ENCODE results near the gene SRPK2.

The SRPK2 gene

DNA sequence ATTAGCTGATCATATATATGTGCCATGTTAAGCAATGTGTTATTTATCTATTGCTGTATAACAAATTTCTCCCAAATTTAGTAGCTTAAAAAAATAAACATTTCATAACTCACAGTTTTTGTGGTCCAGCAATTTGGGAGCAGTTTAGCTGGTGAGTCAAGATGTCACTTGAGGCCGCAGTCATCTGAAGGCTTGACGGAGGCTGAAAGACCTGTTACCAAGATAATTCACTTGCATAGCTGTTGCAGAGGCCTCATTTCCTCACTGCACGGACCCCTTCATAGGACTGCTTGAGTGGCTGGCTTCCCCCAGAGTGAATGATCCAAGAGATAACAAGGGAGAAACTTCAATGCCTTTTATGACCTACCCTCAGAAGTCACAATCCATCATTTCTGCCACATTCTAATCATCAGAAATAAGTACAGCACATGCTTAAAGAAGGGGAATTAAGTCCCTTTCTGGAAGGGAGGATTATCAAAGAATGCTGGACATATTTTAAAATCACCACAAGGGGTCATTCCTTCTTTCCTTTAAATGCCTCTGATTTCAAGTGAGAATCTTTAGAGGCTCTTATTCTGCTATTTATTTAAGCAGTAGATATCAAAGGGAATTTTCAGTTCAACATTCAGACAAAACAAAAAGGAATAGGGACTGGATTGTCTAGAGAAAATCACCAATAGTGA is 10.5 kb upstream of the SRPK2 start:
- H3K9ac ChIP-seq = no peak overlapping the region
- H4K20me1 ChIP-seq (ENCODE audit: insufficient read depth) = no peaks in the 10 kb centered on the region
- no peaks in the 10 kb centered on the region for H3K79me2 ChIP-seq (ENCODE audit: insufficient read depth, low read depth)
- peaks cover 11% of the 10 kb centered on the region for H3K4me1 ChIP-seq (ENCODE audit: low read depth, poor library complexity, severe bottlenecking)
- no peaks in the 10 kb centered on the region for H3K27me3 ChIP-seq (ENCODE audit: insufficient read depth, low read depth)
- H3K36me3 ChIP-seq (ENCODE audit: insufficient read depth) = no peaks in the 10 kb centered on the region
- H3K27ac ChIP-seq = no peak overlapping the region
- TF ChIP-seq CTCF (conservative IDR thresholded peaks at IDR 0.05; ENCODE audit: low read depth, low read length) = no peak
- no peak overlapping the region for H2AFZ ChIP-seq (ENCODE audit: low read depth)
- no peak overlapping the region for H3K4me2 ChIP-seq
- H3K4me3 ChIP-seq (IDR thresholded peaks at IDR 0.05; ENCODE audit: insufficient read depth, low read depth, low read length) = no peak overlapping the region

DNA sequence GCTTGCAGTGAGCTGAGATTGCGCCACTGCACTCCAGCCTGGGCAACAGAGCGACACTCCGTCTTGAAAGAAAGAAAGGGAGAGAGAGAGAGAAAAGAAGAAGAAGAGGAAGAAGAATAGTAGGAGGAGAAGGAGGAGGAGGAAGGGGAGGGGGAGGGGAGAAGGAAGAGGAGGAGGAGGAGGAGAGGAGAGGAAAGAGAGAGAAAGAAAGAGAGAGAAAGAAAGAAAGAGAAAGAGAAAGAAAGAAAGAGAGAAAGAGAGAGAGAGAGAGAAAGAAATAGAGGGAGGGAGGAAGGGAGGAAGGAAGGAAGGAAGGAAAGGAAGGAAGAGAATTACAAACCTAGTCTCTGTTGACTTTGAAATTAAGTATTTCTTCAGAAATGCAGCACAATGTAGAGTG is 7.8 kb upstream of the SRPK2 start:
- Histone ChIP-seq H3K4me2 (no peak overlapping the region), H3K79me2 (ENCODE audit: insufficient read depth, low read depth) (no peaks in the 10 kb centered on the region), H3K27me3 (ENCODE audit: insufficient read depth, low read depth) (no peaks in the 10 kb centered on the region), H4K20me1 (ENCODE audit: insufficient read depth) (no peaks in the 10 kb centered on the region), H2AFZ (ENCODE audit: low read depth) (no peak overlapping the region), H3K4me3 (IDR thresholded peaks at IDR 0.05; ENCODE audit: insufficient read depth, low read depth, low read length) (no peak overlapping the region), H3K27ac (no peak overlapping the region), H3K36me3 (ENCODE audit: insufficient read depth) (no peaks in the 10 kb centered on the region), H3K4me1 (ENCODE audit: low read depth, poor library complexity, severe bottlenecking) (no peaks in the 10 kb centered on the region), H3K9ac (no peak overlapping the region)
- TF ChIP-seq CTCF (conservative IDR thresholded peaks at IDR 0.05; ENCODE audit: low read depth, low read length) = no peak

GRCh38 chr7:105391429-105391828 is 2.7 kb upstream of the SRPK2 start:
- no peaks in the 10 kb centered on the region for H3K36me3 ChIP-seq (ENCODE audit: insufficient read depth)
- peaks cover 15% of the 10 kb centered on the region for H3K79me2 ChIP-seq (ENCODE audit: insufficient read depth, low read depth)
- no peaks in the 10 kb centered on the region for H4K20me1 ChIP-seq (ENCODE audit: insufficient read depth)
- H3K27ac ChIP-seq = no peak overlapping the region
- no peaks in the 10 kb centered on the region for H3K27me3 ChIP-seq (ENCODE audit: insufficient read depth, low read depth)
- H3K4me1 ChIP-seq (ENCODE audit: low read depth, poor library complexity, severe bottlenecking) = peaks cover 16% of the 10 kb centered on the region
- TF ChIP-seq CTCF (conservative IDR thresholded peaks at IDR 0.05; ENCODE audit: low read depth, low read length) = no peak
- H3K4me3 ChIP-seq (IDR thresholded peaks at IDR 0.05; ENCODE audit: insufficient read depth, low read depth, low read length) = no peak overlapping the region
- no peak overlapping the region for H2AFZ ChIP-seq (ENCODE audit: low read depth)
- H3K9ac ChIP-seq = no peak overlapping the region
- no peak overlapping the region for H3K4me2 ChIP-seq

DNA sequence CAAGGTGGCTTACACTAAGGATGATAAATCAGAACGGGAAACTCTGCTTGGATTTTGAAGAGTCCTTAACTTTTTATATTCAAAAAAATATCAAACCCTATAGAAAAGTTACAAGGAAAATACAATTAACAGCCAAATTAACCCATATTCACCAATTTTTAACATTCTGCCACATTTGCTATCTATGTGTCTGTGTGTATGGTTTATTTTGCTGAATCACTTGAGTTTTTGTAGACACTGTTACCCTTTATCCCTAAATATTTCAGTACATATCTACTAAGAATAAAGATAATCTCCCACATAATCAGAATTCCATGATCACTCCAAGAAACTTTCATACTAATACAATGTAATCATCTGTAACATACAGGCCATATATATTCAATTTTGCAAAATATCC is 1.2 kb upstream of the SRPK2 start:
- Histone ChIP-seq H3K4me2 (no peak overlapping the region), H3K27ac (no peak overlapping the region), H3K79me2 (ENCODE audit: insufficient read depth, low read depth) (peaks cover 30% of the 10 kb centered on the region), H2AFZ (ENCODE audit: low read depth) (no peak overlapping the region), H3K36me3 (ENCODE audit: insufficient read depth) (no peaks in the 10 kb centered on the region), H3K9ac (no peak overlapping the region), H4K20me1 (ENCODE audit: insufficient read depth) (no peaks in the 10 kb centered on the region), H3K27me3 (ENCODE audit: insufficient read depth, low read depth) (no peaks in the 10 kb centered on the region), H3K4me3 (IDR thresholded peaks at IDR 0.05; ENCODE audit: insufficient read depth, low read depth, low read length) (no peak overlapping the region), H3K4me1 (ENCODE audit: low read depth, poor library complexity, severe bottlenecking) (peaks cover 18% of the 10 kb centered on the region)
- no peak for TF ChIP-seq CTCF (conservative IDR thresholded peaks at IDR 0.05; ENCODE audit: low read depth, low read length)
